ENCODE results near the gene NIT1.

NIT1 gene

GRCh38 chr1:161153682-161154337 lies 35.9 kb downstream of the NIT1 start, which contains the start of gene UFC1:
Gene UFC1, plus strand, starts transcription at chr1:161153978. Its CDS starts 20 bp downstream, at chr1:161153998.
- peak; percentile 77 for DNase-seq (ENCODE audit: low read depth)

DNA sequence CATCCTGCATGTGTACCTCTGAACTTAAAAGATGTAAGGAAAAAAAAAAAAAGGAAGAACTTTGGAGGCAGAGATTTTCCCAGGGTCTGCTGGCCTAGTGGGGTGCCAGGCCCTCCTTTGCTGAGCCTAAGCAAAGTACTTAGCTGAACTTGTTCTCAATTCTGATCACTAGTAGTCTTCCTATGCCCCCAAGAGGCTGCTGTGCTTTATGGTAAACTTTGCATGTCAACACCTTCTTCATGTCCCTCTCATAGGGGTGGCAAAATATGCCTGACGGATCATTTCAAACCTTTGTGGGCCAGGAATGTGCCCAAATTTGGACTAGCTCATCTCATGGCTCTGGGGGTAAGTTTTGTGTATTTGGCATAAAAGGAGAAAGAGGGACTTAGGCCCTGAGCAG lies 40.0 kb downstream of the NIT1 start:
- no peak for DNase-seq (ENCODE audit: low read depth)

DNA sequence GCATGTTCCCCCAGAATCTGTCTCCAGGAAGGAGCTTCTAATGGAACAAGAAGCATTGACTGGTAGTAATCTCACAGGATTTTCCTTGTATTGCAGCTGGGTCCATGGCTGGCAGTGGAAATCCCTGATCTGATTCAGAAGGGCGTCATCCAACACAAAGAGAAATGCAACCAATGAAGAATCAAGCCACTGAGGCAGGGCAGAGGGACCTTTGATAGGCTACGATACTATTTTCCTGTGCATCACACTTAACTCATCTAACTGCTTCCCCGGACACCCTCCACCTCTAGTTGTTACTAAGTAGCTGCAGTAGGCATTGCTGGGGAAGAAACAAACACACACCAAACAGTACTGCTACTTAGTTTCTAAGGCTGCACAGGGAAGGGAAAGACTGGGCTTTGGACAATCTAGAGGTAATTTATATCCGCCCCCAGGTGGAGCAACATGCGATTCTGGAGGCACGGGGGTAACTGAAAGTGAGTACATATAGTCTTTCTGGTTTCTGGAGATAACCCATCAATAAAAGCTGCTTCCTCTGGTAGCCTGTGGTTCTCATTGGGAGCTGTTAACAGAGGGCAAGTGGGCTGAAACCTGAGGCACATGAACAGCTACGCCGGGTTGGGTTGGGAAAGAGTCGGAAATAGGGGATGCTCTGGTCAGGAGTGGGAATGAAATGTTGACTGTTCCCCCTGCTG lies 40.6 kb downstream of the NIT1 start:
- DNase-seq (ENCODE audit: low read depth) = no peak

GRCh38 chr1:161159087-161159912 lies 41.4 kb downstream of the NIT1 start, which contains the start of gene USP21:
Gene USP21, plus strand, starts transcription at chr1:161159500. Its CDS starts 1,141 bp downstream, at chr1:161160641.
- peak; percentile 66 for DNase-seq (ENCODE audit: low read depth)

DNA sequence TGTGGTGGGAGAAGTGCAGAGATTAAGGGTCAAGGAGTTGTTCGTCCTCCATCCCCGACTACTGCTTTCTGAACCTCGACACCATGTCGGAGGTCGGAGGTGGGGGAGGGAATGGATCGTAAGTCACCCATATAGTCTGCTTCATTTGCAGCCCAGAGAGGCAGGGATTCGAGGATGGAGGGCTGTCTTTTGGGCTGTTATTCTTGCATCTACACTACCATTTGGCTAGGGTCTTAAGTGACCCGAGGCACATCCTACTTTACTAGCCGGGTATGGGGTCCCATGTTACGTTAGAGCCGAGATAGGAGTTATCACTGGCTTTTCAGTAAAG lies 42.0 kb downstream of the NIT1 start:
- DNase-seq (ENCODE audit: low read depth) = no peak

- DNase-seq (ENCODE audit: low read depth) = no peak
These were observed 42.8 kb downstream of the NIT1 start for GRCh38 chr1:161160671-161161145.

DNA sequence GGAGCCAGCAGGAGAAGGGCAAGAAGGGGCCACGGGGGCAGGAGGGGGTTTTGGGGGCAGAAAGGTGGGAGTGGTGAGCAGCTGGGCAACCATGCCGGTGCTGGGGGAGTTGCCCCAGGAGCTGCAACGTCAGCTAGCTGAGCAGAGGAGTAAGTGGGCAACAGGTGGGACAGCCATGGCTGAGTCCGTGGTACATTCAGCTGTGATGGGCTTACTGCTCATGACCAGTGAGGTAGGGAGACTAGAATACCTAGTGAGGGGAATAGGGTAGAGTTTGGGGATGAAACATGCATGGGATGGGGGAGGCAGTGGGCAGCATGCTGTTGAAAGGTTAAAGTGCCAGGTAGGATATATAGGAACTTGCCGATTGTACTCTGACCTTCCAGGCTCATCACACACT lies 43.7 kb downstream of the NIT1 start:
- no peak for DNase-seq (ENCODE audit: low read depth)

DNA sequence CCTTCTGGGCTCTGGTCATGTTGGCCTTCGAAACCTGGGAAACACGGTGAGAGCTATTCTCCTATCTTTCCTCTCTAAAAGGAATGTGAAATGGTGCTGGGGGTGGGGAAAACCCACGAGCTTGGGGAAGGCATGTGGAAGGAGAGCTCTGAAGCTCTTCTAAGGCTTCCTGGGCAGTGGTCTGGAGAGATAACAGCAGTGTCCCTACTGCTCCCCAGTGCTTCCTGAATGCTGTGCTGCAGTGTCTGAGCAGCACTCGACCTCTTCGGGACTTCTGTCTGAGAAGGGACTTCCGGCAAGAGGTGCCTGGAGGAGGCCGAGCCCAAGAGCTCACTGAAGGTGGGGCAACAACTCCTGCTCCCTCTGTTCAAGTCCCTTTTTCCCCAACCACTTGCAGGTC lies 44.1 kb downstream of the NIT1 start:
- no peak for DNase-seq (ENCODE audit: low read depth)

DNA sequence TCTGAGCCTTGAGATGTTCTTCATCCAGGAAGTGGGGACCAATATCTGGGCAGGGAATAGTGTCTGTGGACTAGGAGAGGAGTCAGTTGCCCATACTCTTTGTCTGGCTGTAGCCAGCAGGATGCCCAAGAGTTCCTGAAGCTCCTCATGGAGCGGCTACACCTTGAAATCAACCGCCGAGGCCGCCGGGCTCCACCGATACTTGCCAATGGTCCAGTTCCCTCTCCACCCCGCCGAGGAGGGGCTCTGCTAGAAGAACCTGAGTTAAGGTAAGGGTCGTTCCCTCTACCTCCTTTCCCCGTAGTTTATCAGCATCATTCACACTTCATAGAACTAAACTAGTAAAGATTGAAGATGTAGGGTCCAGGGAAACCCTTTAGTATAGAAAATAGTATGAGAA lies 44.9 kb downstream of the NIT1 start:
- no peak for DNase-seq (ENCODE audit: low read depth)

DNA sequence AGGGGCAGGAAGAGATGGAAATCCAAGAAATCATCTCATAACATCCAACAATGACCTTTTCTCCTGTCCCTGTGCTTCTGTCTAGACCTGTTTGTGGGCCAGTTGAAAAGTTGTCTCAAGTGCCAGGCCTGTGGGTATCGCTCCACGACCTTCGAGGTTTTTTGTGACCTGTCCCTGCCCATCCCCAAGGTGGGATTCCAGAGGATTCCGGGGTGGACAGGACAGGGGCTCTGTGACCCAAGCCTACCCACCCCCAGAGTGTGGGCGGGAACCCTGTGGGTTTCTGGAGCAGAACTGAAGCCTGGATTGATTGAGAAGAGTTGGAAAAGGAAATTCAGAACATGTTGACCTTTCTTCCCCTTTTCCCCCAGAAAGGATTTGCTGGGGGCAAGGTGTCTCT lies 45.9 kb downstream of the NIT1 start:
- DNase-seq (ENCODE audit: low read depth) = no peak

- DNase-seq (ENCODE audit: low read depth) = no peak
These were observed 47.2 kb downstream of the NIT1 start for GRCh38 chr1:161164901-161165610.

DNA sequence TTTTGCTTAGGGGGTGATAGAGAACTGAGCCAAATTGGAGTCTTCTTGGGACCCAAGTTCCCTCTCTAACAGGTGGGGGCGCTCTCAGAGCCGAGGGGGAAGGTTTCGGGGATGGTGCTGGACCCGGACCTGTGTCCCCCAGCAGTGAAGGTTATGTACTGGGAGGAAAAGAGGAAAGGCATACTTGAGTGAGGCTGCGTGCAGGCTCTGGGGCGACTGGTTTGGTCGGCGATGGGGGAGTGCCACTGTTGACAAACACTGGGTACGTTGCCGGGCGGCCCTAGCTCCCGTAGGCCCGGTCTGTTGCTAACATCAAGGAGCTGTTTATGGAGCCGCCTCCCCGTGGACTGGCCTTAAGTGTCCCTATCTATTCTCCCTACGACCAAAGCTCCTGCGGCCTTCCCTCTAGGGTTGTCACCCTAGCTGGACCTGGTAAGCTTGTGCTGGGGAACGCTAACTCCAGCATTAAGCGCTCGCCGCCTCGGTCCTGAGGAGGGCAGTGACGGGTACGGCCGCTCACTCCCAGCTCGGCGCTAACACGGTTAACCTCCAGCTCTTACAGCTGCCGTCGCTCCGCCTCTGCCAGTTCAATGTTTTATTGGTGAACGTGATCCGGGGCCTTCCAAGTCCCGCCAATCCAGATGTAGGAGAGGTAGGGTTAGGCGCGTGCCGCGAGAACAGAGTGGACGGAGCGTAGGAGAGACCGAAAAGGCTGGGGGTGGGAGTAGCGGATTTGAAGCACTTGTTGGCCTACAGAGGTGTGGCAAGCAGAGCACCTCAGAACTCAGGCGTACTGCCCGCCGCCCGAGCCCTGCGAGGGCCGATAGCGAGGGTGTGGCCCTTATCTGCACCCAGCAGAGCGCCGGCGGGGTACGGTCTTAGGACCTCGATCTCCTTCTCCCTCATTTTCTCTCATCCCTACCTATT lies 48.1 kb downstream of the NIT1 start, which contains the start of gene PPOX:
PPOX (plus strand) TSS at position 685 of the 927 bp plus-strand sequence. CDS start 422 bp downstream, outside the sequence.
- peak; percentile 90 for DNase-seq (ENCODE audit: low read depth)

GRCh38 chr1:161166669-161167548 lies 49.0 kb downstream of the NIT1 start:
- DNase-seq (ENCODE audit: low read depth) = no peak

- no peak for DNase-seq (ENCODE audit: low read depth)
These were observed 51.0 kb downstream of the NIT1 start for GRCh38 chr1:161168906-161169305.
